Measurements from ENCODE around the gene PRDM11. TPM values are rescaled to one million over a fixed set of nuclear protein-coding genes. Genes with fewer than 3 reads are reported as not detected.

PRDM11 gene
- total and polyA plus RNA-seq, 2 of the 8 experiments (the other 6 are each of a cell fraction or from before 2014, with no cell fraction given), result 3.6 to 11.7 TPM

DNA sequence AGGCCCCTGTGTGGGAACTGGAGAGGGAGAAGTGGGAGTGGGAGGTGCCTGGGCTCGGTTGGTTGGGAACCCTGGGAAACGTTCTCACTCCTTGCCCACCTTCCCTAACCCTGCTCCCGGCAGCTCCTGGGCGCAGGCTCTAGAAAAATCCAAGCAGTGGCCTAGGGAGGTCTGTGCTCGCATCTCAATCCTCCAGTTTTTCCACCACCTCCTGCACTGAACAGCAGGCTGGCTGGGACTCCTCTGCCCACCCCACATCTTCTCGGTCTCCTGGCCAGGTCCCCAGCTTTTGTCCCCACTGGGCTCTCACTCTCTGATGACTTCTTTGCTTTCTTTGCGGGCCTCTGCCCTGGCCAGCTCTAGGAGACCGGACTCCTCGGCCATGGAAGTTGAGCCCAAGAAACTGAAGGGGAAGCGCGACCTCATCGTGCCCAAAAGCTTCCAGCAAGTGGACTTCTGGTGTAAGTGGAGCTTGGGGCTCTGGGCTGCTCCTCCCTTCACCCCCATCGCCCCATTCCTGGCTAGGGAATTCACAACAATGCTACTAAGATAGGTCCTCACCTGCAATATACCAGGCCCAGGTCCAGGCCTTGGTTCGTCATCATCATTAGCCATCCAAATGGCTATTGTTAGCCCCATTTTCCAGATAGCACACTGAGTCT is 35.6 kb downstream of the PRDM11 start:
- no peak overlapping the region for H3K4ac ChIP-seq (replicated peaks; ENCODE audit: insufficient read length, low read depth, low read length)
- H2AK5ac ChIP-seq (ENCODE audit: low read depth, low read length), result peak overlapping the region; percentile 24; the same call in 1 of the 2 replicates
- H3K4me3 ChIP-seq (ENCODE audit: extremely low read depth in 1 of 4, insufficient read depth in 2 of 4, low read depth in 3 of 4, low read length in 4 of 4), result no peak overlapping the region; a peak in 1 of 8 replicates
- POLR2A ChIA-PET (ENCODE audit: partially characterized antibody), result interaction anchor here (0.9 to 2.3 kb wide), 4 partner anchors 14 to 27 kb away, joined by 3 to 10 read pairs (median 4); no protein-coding TSS in a partner anchor
- H2BK20ac ChIP-seq (ENCODE audit: low read length), result no peak overlapping the region; the same call in 1 of the 2 replicates
- CTCF ChIA-PET (ENCODE audit: partially characterized antibody), result interaction anchor here (0.7 to 5.2 kb wide), 22 partner anchors 10 to 205 kb away, joined by 3 to 30 read pairs (median 4); no protein-coding TSS in a partner anchor
- no peak overlapping the region for H3K18ac ChIP-seq (ENCODE audit: extremely low read depth, low read length)
- peaks cover 0 to 17% (median 11%) of the 10 kb centered on the region in 4 experiments; a peak in 6 of 7 replicates for H3K4me1 ChIP-seq (replicated peaks in 1 of 4; ENCODE audit: control insufficient read depth in 3 of 4, insufficient read depth in 4 of 4, low read length in 3 of 4)
- H3K27ac ChIP-seq (ENCODE audit: low read depth, low read length), result no peak overlapping the region
- H3K79me1 ChIP-seq (ENCODE audit: low read depth, low read length), result peaks cover 2% of the 10 kb centered on the region; the same call in 1 of the 2 replicates
- peaks cover 5% of the 10 kb centered on the region; the same call in 1 of the 2 replicates for H3K23me2 ChIP-seq (ENCODE audit: low read depth, low read length)
- 0 out of 4 replicates have a peak overlapping the region, but pooled peaks have one; percentile 11 to 60 for H3K4me2 ChIP-seq (ENCODE audit: insufficient read depth in 1 of 2, low read depth in 2 of 2, low read length in 2 of 2)
- no peak overlapping the region for H2BK5ac ChIP-seq (ENCODE audit: low read depth, low read length)
- no peak overlapping the region for H3K56ac ChIP-seq (replicated peaks; ENCODE audit: insufficient read length, low read depth, low read length)
- H3K79me2 ChIP-seq (ENCODE audit: control insufficient read depth in 1 of 2, insufficient read depth in 2 of 2, low read length in 2 of 2), result no peaks in the 10 kb centered on the region
- no peaks in the 10 kb centered on the region for H4K20me1 ChIP-seq (replicated peaks in 1 of 2; ENCODE audit: control insufficient read depth in 1 of 2, insufficient read depth in 2 of 2, low read length in 2 of 2)
- no peak for DNase-seq (ENCODE audit: low read depth in 1 of 2, low spot score in 2 of 2)
- H2AFZ ChIP-seq (ENCODE audit: low read length), result no peak overlapping the region
- H4K91ac ChIP-seq (replicated peaks; ENCODE audit: insufficient read length, low read length), result no peak overlapping the region
- H3K14ac ChIP-seq (ENCODE audit: insufficient read length), result no peak overlapping the region
- H4K5ac ChIP-seq (ENCODE audit: insufficient read length, low read depth, low read length), result no peak overlapping the region
- H3K9me3 ChIP-seq (ENCODE audit: insufficient read depth in 2 of 2, low read depth in 1 of 2, low read length in 1 of 2), result no peaks in the 10 kb centered on the region
- 95% methylated on average over 12 of the region's 14 CpGs; no CpG with 5 or more reads in 1 of the 2 experiments for WGBS, 2 experiments (ENCODE audit: extremely low coverage in 1 of 2, insufficient coverage in 1 of 2, insufficient read length in 1 of 2, insufficient replicate concordance in 2 of 2, low coverage in 1 of 2, low lambda C conversion rate in 2 of 2, missing lambda C conversion rate in 1 of 2)
- no peaks in the 10 kb centered on the region; a peak in 1 of 8 replicates for H3K36me3 ChIP-seq (ENCODE audit: control insufficient read depth in 2 of 4, insufficient read depth in 4 of 4, low read length in 3 of 4)
- H2BK15ac ChIP-seq (ENCODE audit: low read length), result no peak overlapping the region; the same call in 1 of the 2 replicates
- H4K8ac ChIP-seq (ENCODE audit: extremely low read depth, insufficient read depth, low read length), result peak overlapping the region; percentile 12; the same call in 1 of the 2 replicates
- no peak overlapping the region for H2BK120ac ChIP-seq (replicated peaks; ENCODE audit: low read depth, low read length)
- no peak overlapping the region for H3K23ac ChIP-seq (ENCODE audit: insufficient read length)
- H2BK12ac ChIP-seq (ENCODE audit: low read depth, low read length), result no peak overlapping the region
- H3K9ac ChIP-seq (replicated peaks in 1 of 4; ENCODE audit: extremely low read depth in 1 of 4, low read depth in 3 of 4, low read length in 3 of 4), result no peak overlapping the region
- no peaks in the 10 kb centered on the region for H3K27me3 ChIP-seq (replicated peaks in 1 of 4; ENCODE audit: control insufficient read depth in 3 of 4, extremely low read depth in 1 of 4, insufficient read depth in 3 of 4, low read length in 3 of 4)
- FAIRE-seq, result no peak
- TF ChIP-seq ZNF274 (IDR thresholded peaks at IDR 0.05; ENCODE audit: borderline replicate concordance, extremely low read depth, low read length), result no peak
- no peak for TF ChIP-seq BRCA1 (IDR thresholded peaks at IDR 0.05; ENCODE audit: low read depth, low read length)
- TF ChIP-seq, protein P1, sequence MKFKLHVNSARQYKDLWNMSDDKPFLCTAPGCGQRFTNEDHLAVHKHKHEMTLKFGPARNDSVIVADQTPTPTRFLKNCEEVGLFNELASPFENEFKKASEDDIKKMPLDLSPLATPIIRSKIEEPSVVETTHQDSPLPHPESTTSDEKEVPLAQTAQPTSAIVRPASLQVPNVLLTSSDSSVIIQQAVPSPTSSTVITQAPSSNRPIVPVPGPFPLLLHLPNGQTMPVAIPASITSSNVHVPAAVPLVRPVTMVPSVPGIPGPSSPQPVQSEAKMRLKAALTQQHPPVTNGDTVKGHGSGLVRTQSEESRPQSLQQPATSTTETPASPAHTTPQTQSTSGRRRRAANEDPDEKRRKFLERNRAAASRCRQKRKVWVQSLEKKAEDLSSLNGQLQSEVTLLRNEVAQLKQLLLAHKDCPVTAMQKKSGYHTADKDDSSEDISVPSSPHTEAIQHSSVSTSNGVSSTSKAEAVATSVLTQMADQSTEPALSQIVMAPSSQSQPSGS (IDR thresholded peaks at IDR 0.05; ENCODE audit: low read length), result no peak
- TF ChIP-seq TAF1 (IDR thresholded peaks at IDR 0.05; ENCODE audit: low read depth, low read length), result no peak
- TF ChIP-seq HDAC2 (IDR thresholded peaks at IDR 0.05; ENCODE audit: borderline replicate concordance in 1 of 2, low read depth in 2 of 2, low read length in 2 of 2), result no peak
- TF ChIP-seq GABPA (IDR thresholded peaks at IDR 0.05; ENCODE audit: borderline replicate concordance, insufficient read depth, low read length), result no peak
- no peak for TF ChIP-seq RAD21 (IDR thresholded peaks at IDR 0.05 in 1 of 2, conservative IDR thresholded peaks at IDR 0.05 in 1 of 2; ENCODE audit: low read depth in 2 of 2, low read length in 2 of 2)
- no peak for TF ChIP-seq CTBP2 (IDR thresholded peaks at IDR 0.05; ENCODE audit: borderline replicate concordance, insufficient read depth, insufficient read length, low read length)
- TF ChIP-seq CBX5 (IDR thresholded peaks at IDR 0.05; ENCODE audit: low read depth, low read length), result no peak

Data from H1 (cell line).